RKO (cell line): ENCODE measurements around the gene SH2D5.

Experiments used
- DNase-seq: peaks from one replicate; pipeline ENCODE4 v3.0.0-alpha.2; 2016; ENCODE audit warnings: low spot score

Gene SH2D5

GRCh38 chr1:20732588-20733359 is at the start of gene SH2D5:
Gene SH2D5, minus strand, starts transcription at chr1:20732703. Its CDS starts 4,659 bp downstream, at chr1:20728044.
- DNase-seq = peak; percentile 99

DNA sequence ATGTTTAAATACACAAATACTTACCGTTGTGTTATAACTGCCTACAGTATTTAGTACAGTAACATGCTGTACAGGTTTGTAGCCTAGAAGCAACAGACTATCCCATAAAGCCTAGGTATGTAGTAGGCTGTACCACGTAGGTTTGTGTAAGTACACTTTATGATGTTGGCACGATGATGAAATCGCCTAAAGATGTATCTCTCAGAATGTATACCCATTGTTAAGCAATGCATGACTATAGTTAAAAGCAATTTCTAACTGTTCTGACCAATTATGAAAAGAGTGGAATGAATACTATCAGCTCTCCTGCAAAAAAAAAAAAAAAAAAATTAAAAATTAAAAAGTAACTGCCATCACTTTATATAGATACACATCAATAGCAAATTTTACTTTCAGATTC is 43.2 kb upstream of the SH2D5 start:
- no peak for DNase-seq

- no peak for DNase-seq
Observed at GRCh38 chr1:20771780-20772179, 39.3 kb upstream of the SH2D5 start.

DNA sequence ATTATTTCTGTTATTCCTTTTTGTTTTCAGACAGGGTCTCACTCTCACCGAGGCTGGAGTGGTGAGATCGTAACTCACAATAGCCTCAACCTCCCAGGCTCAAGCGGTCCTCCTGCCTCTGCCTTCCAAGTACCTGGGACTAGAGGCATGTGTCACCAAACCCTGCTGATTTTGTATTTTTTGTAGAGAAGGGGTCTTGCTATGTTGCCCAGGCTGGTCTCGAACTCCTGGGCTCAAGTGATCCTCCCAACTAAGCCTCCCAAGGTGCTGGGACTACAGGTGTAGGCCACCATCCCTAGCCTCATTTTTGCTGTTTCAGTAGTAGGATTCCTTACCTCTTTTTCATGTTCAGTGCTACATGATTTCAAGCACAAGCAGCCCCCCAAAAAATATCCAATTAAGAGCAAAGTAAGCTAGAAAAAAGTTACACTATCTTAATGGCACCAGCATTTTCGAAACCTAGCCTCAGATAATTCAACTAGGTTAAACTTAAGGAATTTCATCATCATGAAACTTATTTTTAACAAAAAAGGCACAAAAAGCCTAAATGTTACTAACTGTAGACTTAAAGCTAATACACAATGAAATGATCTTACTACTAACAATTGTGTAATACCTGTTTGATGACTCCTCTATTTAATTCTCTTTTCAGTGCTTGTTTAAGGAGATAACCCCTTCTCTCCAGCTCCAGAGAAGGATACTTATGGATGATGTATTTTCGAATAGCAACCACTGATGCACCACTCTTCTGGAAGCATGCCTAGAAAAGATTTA is 38.0 kb upstream of the SH2D5 start:
- DNase-seq = no peak

DNA sequence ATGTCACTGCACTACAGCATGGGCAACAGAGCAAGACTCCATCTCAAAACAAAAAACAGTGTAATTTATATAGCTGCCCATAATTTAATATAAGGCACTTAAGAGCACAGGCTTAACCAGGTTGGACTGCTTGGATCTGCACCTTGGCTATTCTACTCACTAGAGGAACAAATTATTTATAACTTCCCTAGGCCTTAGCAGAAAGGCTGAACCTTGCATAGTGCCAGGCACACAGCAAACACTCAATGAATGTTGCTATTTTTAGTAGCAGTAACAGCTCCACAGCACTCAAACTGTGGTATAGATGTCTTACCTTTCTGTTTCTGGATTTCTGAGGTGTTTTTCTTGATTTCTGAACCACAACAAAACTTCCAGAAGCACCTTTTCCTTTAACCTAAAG is 34.8 kb upstream of the SH2D5 start:
- no peak for DNase-seq

DNA sequence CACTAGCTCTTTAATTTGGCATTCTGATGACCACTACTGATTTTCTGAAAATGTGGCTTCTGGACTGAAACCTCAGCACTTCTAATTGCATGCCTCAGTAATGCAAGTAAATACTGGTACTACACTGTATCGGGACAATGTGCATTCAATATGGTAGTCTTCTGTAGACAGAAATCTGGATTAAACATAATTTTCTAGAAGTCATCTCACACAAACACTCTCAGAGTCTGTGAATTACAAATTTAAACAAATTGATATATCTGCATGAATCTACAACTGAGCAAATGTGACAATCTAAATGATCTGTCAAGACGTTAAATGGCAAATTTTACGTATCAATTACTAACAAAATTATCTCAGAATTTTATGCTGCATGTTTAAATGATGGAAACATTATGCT is 30.9 kb upstream of the SH2D5 start:
- DNase-seq = no peak

DNA sequence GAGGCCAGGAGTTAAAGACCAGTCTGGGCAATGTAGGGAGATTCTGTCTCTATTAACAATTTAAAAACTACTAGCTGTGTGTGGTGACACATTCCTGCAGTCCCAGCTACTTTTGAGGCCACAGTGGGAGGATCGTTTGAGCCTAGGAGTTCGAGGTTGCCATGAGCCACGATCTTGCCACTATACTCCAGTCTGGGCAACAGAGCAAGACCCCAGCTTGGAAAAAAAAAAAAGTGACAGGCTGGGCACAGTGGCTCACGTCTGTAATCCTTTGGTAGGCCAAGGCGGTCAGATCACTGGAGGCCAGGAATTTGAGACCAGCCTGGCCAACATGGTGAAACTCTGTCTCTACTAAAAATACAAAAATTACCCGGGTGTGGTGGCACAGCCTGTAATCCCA is 27.8 kb upstream of the SH2D5 start:
- DNase-seq = no peak

- no peak for DNase-seq
Observed at GRCh38 chr1:20753589-20753988, 21.1 kb upstream of the SH2D5 start.

DNA sequence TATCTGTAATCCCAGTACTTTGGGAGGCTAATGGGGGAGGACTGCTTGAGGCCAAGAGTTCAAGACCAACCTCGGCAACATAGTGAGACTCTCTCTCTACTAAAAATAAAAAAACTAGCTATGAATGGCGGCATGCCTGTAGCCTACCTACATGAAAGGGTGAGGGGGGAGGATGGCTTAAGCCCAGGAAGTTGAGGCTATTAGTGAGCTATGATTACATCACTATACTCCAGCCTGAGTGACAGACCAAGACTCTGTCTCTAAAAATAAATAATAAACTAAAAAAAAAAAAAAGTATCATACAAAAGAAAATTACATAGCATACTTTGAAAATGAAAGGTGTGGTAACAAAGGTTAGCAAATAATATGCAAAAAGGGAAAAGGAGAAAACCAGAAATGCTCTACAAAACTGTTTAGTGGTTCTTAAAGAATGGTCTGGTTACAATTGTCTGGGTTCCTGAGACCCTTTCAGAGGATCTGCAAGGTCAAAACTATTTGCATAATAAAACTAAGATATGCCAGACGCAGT is 19.0 kb upstream of the SH2D5 start:
- DNase-seq = no peak

DNA sequence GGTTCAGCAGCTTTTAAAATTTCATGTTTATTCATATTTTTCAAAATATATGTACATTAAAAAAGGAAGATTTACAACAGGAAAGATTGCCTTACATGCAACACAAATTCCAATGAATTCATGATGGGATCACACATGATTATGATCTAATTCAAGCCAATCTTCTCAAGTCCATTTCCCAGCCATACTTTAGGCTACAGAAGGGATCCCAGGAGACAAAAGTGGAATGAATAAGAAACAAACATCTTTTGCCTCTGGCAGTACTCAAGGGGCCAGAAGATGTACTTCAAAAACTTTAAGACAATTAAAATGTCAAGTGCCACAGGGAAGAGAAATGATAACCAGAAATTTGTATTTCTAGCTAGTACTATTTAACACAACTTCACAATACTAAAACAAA is 10.2 kb upstream of the SH2D5 start:
- no peak for DNase-seq

GRCh38 chr1:20740781-20741180 is 8.3 kb upstream of the SH2D5 start:
- no peak for DNase-seq

- peak; percentile 19 for DNase-seq
Observed at GRCh38 chr1:20739225-20739624, 6.7 kb upstream of the SH2D5 start.

GRCh38 chr1:20735581-20736111 is 3.1 kb upstream of the SH2D5 start:
- DNase-seq = peak; percentile 25

GRCh38 chr1:20733360-20733975 is 965 bp upstream of the SH2D5 start:
- no peak for DNase-seq

GRCh38 chr1:20732071-20732587 is 374 bp downstream of the SH2D5 start:
- DNase-seq = no peak

DNA sequence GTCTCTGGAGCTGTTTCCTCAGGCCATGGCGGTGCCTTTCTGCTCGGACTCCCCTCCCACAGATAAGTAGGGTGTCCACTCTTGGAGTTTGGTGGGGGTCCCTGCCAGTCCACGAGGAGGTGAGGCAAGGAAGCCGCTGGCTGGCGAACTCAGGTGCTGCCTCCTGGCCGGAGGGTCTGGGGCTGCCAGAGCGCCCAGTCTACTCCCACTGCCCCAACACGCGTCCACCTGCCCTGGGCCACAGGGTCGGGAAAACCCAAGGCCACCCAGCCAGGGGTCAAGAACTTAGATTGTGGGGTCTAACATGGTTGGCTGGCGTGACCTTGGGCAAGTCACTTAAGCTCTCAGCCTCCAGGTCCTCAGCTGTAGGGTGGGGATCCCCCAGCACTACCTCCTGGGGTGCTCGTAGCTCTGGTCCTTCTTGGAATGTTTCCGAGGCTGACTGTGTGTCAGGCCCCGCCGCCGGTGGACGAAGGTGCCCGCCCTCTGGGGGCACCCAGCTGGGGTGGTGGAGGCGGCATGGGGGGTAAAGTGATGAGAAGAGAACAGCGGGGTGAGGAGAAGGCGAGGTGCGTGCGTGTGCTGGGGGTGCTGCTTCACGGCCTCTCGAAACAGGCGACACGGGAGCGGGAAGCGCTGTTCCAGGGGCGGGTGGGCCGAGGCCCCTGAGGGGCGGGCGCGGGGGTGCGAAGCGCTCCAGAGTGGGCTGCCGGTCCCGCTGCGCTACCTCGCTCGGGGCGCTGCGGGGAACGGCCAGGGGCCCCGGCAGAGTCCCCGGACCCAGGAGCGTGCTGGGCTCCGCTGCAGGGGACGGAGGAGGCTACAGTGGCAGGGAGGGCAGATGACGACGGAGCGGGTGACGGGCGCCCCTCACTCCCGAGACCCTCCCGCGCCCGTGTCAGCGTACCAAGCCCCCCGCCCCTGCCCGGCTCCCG is 1.2 kb downstream of the SH2D5 start:
- DNase-seq = no peak

GRCh38 chr1:20730690-20731056 is 1.8 kb downstream of the SH2D5 start:
- no peak for DNase-seq

DNA sequence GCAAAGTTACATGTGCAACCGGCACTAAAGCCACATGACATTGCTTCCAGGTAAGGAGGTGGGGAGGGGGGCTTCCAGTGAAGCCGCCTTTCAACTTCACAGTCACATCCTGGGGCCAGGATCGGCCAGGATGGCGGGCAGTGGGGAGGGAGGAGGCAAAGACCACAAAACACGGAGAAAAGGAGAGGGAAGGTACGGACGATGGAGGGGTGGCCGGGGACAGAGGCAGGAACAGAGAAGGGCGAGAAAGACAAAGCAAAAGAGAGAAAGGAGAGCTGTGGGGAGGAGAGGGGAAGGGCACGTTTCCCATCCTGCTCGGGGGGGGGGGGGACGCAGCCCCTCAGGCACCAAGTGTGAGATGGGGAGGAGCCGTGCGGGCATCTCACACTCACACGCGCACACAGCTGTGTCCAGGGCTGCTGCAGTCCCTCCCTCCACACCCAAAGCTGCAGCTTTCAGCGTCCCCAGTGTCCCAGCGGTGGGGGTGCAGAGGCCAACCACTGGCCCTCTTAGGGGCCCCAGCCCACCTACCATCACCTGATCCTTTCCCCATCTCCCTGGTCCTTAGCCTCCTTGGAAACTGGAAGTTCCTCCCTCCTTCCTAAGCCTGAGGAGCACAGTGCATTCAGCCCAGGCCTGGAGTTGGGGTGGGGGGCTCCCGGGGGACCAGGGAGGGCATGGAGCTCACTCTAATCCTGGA is 2.4 kb downstream of the SH2D5 start:
- no peak for DNase-seq

- DNase-seq = no peak
Observed at GRCh38 chr1:20729155-20729931, 3.2 kb downstream of the SH2D5 start.
